Thyroid gland (tissue), 4 donors: Measurements from ENCODE around the gene MBD3.

Source experiments
- CTCF ChIP-seq, 6 experiments: fragments of 200-600 bp in 3 of 6; fragments of 450-650 bp in 3 of 6; sonication (generic) in 3 of 6; IDR thresholded peaks; one replicate each; pipeline ENCODE4 v1.5.1; 2016 to 2019; ENCODE audit warnings: antibody characterized with exemption in 6 of 6, mild to moderate bottlenecking in 2 of 6, inconsistent platforms in 1 of 6, moderate library complexity in 1 of 6
- POLR2A ChIP-seq, 2 donors: fragments of 450-650 bp; IDR thresholded peaks; one replicate each; pipeline ENCODE4 v1.6.1; 2017; ENCODE audit warnings: antibody characterized with exemption in 2 of 2, mild to moderate bottlenecking in 2 of 2, moderate library complexity in 1 of 2

DNA sequence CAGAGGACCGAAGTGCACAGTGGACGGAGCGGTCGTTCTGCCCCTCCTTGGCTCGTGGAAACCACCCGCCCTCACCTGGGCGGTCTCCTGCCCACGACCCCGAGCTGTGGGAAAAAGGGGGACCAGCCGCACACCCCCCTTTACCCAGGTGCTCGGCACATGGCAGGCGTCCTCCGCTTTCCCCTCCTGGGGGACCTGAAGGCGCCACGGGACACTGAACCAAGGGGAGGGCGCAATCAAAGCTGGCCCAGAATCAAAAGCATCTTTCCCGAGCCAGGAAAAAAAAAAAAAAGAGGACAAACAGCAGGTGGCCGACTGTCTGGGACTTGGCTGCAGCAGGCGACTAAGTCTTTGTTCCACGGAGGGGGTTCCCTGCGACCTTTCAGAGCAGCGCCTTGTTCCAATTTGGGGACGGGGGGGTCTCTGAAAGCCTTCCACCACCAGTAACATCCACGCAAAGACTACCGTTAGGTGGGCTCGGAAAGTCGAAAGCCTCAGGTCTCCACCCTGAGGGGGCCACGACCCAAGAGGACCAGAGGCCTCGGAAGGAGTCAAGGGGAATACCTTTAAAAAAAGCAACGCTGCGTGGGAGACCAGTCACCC lies 1.1 kb downstream of the MBD3 start:
- TF ChIP-seq CTCF (IDR thresholded peaks at IDR 0.05) (no peak), POLR2A (IDR thresholded peaks at IDR 0.05) (no peak)
